Measurements from ENCODE around the gene HSCB.
"Not testable (repeated sequence)": the region's sequence is repeated elsewhere in the genome, so short reads cannot be mapped to it uniquely, and the experiment has no call there.

HSCB gene

GRCh38 chr22:28791841-28792490 lies 50.1 kb downstream of the HSCB start:
- peak; percentile 93 for DNase-seq (ENCODE audit: low spot score)

GRCh38 chr22:28792491-28793383 lies 50.9 kb downstream of the HSCB start:
- no peak for DNase-seq (ENCODE audit: low spot score)

- no peak for DNase-seq (ENCODE audit: low spot score)
Observed at GRCh38 chr22:28793976-28794584, 52.2 kb downstream of the HSCB start.

- DNase-seq (ENCODE audit: low spot score): no peak
Observed at GRCh38 chr22:28795071-28795693, 53.3 kb downstream of the HSCB start.

- DNase-seq (ENCODE audit: low spot score): no peak
Observed at GRCh38 chr22:28795932-28796856, 54.4 kb downstream of the HSCB start.

GRCh38 chr22:28798810-28799605 lies 57.2 kb downstream of the HSCB start:
- no peak for DNase-seq (ENCODE audit: low spot score)

- peak; percentile 61 for DNase-seq (ENCODE audit: low spot score)
Observed at GRCh38 chr22:28799606-28800307, 57.9 kb downstream of the HSCB start.

GRCh38 chr22:28800308-28801041 lies 58.6 kb downstream of the HSCB start, which contains the start of gene XBP1:
XBP1 (minus strand) TSS chr22:28800569.
- peak; percentile 93 for DNase-seq (ENCODE audit: low spot score)

GRCh38 chr22:28801845-28802594 lies 60.2 kb downstream of the HSCB start:
- peak; percentile 78 for DNase-seq (ENCODE audit: low spot score)

GRCh38 chr22:28802595-28803123 lies 60.8 kb downstream of the HSCB start:
- DNase-seq (ENCODE audit: low spot score): peak; percentile 72

GRCh38 chr22:28805426-28805825 lies 63.6 kb downstream of the HSCB start:
- DNase-seq (ENCODE audit: low spot score): not testable (repeated sequence)

Measured in NAMALWA (cell line).